ENCODE results near the gene SAMD1.
A peak's percentile ranks its signal among the peaks of the same experiment; 100 is the strongest.

DNA sequence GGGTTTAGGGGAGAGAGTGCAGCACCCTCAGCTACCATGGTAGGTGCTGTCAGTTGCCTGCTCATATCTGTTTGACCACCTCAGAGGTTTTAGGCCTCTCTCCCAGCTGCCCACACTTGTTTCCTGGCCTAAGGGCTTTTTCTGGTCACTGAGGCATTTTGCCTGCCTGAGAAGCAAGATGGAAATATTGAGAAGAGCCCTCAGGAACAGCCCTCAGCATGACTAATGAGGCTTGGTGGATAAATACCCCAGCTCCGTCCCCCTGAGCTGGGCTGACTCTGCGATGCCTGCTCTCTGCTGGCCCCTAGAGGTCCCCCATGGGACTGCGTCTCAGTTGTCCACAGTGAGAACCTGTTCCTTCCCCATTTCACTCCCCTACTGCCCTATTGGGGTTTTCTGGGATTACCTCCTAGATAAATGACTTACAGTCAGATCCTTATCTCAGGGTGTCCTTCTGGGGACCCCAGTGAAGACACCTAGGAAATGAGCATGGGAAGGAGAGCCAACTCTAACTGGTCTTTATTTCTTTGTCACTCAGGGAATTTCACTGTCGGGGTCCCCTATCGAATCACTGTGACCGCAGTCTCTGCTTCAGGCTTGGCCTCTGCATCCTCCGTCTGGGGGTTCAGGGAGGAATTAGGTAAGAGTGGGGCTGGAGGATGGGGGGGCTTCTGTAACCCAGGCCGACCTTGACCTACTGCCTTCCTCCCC, 42.0 kb downstream of the SAMD1 start:
- TF ChIP-seq REST (IDR thresholded peaks at IDR 0.05) (no peak), MYC (IDR thresholded peaks at IDR 0.05; ENCODE audit: borderline replicate concordance, low read length) (no peak), RAD21 (conservative IDR thresholded peaks at IDR 0.05 in 1 of 2, IDR thresholded peaks at IDR 0.05 in 1 of 2) (peak in 1 of 2 experiments; percentile 24; a peak in 1 of 5 replicates), CTCF (IDR thresholded peaks at IDR 0.05) (peak; percentile 30), POLR2A (IDR thresholded peaks at IDR 0.05; ENCODE audit: low read length) (no peak), CEBPB (IDR thresholded peaks at IDR 0.05) (no peak), RARB (CRISPR knock-in tag; IDR thresholded peaks at IDR 0.05) (no peak), MAFK (IDR thresholded peaks at IDR 0.05; ENCODE audit: partially characterized antibody) (no peak)
- TF ChIP-seq, protein P1, sequence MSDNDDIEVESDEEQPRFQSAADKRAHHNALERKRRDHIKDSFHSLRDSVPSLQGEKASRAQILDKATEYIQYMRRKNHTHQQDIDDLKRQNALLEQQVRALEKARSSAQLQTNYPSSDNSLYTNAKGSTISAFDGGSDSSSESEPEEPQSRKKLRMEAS (IDR thresholded peaks at IDR 0.05), result no peak
